Measurements from ENCODE around the gene PDE6B.

DNA sequence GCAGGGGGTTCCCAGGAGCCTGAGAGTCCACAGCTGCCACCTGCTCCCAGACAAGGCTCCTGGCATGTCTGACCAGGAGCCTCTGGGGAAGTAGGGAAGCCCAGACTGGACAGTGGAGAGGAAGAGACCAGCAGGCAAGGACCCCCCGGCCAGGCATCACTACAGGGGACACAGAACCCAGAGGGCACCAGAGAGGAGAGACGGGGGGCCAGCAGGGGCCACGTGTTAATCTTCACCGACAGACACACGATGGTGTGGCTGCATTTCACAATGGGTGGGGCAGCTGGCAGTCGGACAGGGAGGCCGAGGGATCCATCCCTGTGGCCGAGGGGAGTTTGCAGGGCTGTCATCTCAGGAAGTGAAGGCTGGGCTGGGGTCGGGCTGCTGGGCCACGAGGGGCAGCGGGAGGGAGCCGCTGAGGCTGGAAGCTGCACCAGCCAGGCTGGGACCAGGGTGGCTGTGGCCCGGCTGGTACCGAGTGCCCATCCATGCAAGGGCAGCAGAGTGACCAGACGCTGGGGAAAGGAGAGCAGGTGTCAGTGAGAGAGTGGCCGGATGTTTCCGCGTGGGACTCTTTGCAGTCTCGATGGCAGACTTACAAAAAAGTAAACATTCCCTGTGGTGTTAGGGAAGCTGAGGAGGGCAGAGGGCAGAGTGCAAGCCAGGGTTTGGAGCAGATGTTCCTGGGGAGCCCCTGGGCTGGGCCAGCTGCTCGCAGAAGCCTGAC, 4.7 kb downstream of the PDE6B start:
- TF ChIP-seq POLR2A (IDR thresholded peaks at IDR 0.05) = no peak
- no peak for TF ChIP-seq POLR2AphosphoS5 (IDR thresholded peaks at IDR 0.05)
